Neural cell (in vitro differentiated cells): ENCODE results near the gene C11orf91.

ENCODE experiments used
- EZH2 ChIP-seq: fragments of 200-600, 300-800 bp; shearing (Covaris generic), sonication (generic); IDR thresholded peaks from 2 replicates; pipeline ENCODE4 v1.6.1; 2014; ENCODE audit warnings: antibody characterized with exemption, low read length, borderline replicate concordance, mild to moderate bottlenecking; ENCODE audit not compliant: insufficient read depth, poor library complexity, severe bottlenecking
- MXI1 ChIP-seq: fragments of 450-650 bp; conservative IDR thresholded peaks from 2 replicates; pipeline ENCODE4 v1.6.1; 2014; ENCODE audit warnings: antibody characterized with exemption, mild to moderate bottlenecking; ENCODE audit not compliant: poor library complexity, severe bottlenecking
- POLR2AphosphoS5 ChIP-seq: IDR thresholded peaks from 2 replicates; pipeline ENCODE4 v1.6.1; 2012
- RAD21 ChIP-seq: fragments of 450-650 bp; conservative IDR thresholded peaks from 2 replicates; pipeline ENCODE4 v1.6.1; 2014; ENCODE audit warnings: antibody characterized with exemption, mild to moderate bottlenecking, moderate library complexity
- TF ChIP-seq, protein P1 (sequence below): fragments of 450-650 bp; IDR thresholded peaks from 2 replicates; pipeline ENCODE4 v1.5.1; 2014; ENCODE audit warnings: antibody characterized with exemption, mild to moderate bottlenecking, moderate library complexity; ENCODE audit not compliant: poor library complexity, severe bottlenecking
- TF ChIP-seq, protein P2 (sequence below): IDR thresholded peaks from 2 replicates; pipeline ENCODE4 v1.6.1; 2012; ENCODE audit warnings: borderline replicate concordance

DNA sequence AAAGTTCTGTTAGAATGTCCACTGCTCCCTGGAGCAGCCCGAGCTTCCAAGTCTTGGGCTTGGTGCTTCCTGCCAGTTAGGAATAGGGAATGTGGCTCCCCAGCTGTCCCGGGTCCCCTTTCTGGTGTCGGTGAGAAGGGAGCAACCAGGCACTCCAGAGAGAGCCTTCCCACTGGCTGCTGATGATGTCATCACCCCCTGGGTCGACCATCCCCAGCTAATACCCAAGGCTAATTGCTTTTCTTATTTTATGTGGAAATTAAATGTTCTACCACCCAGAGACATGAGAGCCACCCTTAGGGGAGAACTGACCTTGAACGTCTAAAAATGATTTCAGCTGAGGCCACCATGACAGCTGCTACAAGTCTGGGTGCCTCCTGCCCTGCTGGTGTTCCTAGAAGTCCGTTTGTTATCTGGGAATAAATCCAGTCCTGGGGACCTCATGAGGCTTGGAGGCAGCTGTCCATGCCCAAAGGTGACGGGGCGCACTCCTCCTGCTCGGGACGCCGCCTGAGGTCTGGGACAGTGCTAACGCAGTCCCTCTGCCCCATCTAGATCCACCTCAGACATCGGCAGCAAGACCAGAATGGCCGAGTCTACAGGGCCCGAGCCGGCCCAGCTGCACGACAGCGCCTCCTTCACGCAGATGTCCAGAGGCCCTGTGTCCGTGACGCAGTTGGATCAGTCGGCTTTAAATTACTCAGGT, 42.3 kb downstream of the C11orf91 start:
- TF ChIP-seq, protein P1, sequence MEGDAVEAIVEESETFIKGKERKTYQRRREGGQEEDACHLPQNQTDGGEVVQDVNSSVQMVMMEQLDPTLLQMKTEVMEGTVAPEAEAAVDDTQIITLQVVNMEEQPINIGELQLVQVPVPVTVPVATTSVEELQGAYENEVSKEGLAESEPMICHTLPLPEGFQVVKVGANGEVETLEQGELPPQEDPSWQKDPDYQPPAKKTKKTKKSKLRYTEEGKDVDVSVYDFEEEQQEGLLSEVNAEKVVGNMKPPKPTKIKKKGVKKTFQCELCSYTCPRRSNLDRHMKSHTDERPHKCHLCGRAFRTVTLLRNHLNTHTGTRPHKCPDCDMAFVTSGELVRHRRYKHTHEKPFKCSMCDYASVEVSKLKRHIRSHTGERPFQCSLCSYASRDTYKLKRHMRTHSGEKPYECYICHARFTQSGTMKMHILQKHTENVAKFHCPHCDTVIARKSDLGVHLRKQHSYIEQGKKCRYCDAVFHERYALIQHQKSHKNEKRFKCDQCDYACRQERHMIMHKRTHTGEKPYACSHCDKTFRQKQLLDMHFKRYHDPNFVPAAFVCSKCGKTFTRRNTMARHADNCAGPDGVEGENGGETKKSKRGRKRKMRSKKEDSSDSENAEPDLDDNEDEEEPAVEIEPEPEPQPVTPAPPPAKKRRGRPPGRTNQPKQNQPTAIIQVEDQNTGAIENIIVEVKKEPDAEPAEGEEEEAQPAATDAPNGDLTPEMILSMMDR = no peak
- TF ChIP-seq, protein P2, sequence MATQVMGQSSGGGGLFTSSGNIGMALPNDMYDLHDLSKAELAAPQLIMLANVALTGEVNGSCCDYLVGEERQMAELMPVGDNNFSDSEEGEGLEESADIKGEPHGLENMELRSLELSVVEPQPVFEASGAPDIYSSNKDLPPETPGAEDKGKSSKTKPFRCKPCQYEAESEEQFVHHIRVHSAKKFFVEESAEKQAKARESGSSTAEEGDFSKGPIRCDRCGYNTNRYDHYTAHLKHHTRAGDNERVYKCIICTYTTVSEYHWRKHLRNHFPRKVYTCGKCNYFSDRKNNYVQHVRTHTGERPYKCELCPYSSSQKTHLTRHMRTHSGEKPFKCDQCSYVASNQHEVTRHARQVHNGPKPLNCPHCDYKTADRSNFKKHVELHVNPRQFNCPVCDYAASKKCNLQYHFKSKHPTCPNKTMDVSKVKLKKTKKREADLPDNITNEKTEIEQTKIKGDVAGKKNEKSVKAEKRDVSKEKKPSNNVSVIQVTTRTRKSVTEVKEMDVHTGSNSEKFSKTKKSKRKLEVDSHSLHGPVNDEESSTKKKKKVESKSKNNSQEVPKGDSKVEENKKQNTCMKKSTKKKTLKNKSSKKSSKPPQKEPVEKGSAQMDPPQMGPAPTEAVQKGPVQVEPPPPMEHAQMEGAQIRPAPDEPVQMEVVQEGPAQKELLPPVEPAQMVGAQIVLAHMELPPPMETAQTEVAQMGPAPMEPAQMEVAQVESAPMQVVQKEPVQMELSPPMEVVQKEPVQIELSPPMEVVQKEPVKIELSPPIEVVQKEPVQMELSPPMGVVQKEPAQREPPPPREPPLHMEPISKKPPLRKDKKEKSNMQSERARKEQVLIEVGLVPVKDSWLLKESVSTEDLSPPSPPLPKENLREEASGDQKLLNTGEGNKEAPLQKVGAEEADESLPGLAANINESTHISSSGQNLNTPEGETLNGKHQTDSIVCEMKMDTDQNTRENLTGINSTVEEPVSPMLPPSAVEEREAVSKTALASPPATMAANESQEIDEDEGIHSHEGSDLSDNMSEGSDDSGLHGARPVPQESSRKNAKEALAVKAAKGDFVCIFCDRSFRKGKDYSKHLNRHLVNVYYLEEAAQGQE = no peak
- TF ChIP-seq POLR2AphosphoS5 (no peak), RAD21 (no peak), EZH2 (no peak), MXI1 (no peak)
